ENCODE results near the gene OLFM1. TPM values are rescaled to one million over a fixed set of nuclear protein-coding genes. Genes with fewer than 3 reads are reported as not detected.

OLFM1 gene
- total RNA-seq, 1 experiment from 2014 or later, result 50.9 TPM

DNA sequence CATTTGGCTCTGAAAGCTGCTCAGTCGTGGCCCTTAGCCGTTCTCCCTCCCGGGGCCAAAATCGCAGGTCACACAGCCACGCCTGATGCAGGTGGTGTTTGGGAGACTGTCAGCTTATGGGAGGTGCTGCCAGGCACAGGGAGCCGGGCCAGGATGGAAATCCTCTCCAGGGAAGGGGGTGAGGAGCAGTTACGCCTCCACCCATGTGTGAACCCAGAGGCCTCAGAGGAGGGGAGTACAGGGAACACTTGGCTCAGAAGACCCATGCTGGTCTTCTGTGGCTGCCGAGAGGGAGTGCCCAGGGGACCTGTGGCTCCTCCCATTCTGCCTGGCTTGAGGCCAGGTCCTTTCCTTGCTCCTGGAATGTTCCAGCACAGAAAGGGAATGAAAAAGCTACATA, 3.6 kb upstream of the OLFM1 start:
- in situ Hi-C loops (cut with HindIII; ENCODE audit: low pct_unique_long_range_greater_than_20kb, low sequenced_read_pairs), result no loop called here
- no peak for DNase-seq (ENCODE audit: low read depth, low spot score)

DNA sequence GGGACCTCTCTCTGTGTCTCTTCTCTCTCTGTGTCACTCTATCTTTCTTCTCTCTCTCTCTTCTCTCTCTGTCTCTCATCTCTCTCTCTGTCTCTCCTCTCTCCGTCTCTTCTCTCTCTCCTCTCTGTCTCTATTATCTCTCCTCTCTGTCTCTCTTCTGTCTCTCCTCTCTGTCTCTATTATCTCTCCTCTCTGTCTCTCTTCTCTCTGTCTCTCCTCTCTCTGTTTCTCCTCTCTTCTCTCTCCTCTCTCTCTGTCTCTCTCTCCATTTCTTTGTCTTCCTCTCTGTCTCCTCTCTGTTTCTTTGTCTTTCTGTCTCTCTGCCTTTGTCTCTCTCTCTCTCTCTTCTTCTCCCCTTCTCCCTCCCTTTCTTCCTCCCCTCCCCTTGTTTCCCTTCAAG, 3.2 kb upstream of the OLFM1 start:
- in situ Hi-C loops (cut with HindIII; ENCODE audit: low pct_unique_long_range_greater_than_20kb, low sequenced_read_pairs), result no loop called here
- no peak for DNase-seq (ENCODE audit: low read depth, low spot score)

DNA sequence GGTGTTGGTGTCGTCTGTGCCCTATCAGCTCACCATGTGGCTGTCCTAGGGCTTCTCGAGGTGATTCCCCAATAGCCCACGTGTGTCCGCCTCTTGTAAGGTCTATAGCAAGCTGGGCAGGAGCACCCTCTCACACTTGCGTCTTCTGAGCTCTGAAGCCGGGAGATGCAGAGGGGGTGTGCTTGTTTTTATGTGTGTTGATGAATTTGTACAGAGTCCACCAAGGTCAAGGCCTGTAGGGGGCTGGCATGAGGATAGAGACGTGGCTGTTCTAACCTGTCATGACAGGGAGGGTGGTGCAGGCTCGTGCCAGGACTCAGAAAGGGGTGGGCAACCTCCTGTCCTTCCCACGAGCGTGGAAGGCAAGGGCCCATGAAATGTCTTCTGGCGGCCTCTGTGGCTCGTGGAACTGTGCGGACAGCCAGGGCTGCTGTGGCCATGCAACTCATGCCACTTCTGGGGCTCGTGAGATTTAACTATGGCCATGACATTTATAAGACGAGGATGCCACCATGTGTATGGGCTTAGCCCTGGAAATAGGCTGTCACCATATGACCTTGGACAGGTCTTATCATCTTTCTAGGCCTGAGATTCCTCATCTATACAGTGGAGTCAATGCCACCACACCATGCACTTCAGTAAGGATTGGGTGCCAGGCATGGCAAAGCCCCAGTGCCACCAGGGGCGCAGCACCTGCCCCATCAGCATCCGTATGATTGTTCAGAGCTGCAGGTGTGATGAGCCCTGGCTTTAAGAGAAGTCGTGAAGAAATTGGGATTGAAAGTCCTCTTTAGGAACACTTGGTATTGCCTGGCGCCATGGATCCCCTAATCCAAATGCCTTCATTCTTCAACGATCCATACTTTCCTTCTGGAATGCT, 2.3 kb upstream of the OLFM1 start:
- no peak for DNase-seq (ENCODE audit: low read depth, low spot score)
- in situ Hi-C loops (cut with HindIII; ENCODE audit: low pct_unique_long_range_greater_than_20kb, low sequenced_read_pairs), result no loop called here

DNA sequence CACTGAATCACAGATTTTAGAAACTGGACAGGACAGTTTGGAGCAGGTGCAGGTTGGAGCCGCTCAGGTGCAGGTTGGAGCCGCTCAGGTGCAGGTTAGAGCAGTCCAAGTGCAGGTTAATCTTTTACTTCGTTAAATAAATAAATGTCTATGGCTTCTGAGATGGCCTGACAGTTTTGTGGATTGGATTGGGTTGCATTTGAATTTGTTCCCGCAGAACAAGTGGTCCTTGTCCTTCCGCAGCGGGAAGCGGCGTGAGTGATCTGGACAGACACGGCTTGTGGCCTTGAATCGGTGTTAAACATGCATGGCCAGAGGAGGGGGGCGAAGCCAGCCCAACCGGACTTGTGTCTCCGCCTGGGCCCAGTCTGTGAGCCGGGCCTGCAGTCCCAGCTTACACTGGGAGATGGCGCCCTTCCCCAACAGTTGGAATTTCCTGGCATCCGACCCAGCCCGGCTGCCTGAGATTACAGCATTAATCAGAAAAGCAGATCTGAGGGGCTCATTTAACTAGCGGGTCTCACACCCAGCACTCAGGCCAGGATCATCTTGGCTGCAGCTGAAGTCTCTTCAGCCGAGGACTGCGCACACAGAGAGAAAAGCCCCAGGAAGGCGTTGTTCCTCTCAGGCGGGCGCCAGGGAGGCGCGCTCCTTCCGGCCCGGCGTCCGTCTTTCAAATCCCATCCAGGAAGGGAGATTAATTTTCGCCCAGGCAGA, 1.5 kb upstream of the OLFM1 start:
- peak; percentile 78 for DNase-seq (ENCODE audit: low read depth, low spot score)
- in situ Hi-C loops (cut with HindIII; ENCODE audit: low pct_unique_long_range_greater_than_20kb, low sequenced_read_pairs), result no loop called here

DNA sequence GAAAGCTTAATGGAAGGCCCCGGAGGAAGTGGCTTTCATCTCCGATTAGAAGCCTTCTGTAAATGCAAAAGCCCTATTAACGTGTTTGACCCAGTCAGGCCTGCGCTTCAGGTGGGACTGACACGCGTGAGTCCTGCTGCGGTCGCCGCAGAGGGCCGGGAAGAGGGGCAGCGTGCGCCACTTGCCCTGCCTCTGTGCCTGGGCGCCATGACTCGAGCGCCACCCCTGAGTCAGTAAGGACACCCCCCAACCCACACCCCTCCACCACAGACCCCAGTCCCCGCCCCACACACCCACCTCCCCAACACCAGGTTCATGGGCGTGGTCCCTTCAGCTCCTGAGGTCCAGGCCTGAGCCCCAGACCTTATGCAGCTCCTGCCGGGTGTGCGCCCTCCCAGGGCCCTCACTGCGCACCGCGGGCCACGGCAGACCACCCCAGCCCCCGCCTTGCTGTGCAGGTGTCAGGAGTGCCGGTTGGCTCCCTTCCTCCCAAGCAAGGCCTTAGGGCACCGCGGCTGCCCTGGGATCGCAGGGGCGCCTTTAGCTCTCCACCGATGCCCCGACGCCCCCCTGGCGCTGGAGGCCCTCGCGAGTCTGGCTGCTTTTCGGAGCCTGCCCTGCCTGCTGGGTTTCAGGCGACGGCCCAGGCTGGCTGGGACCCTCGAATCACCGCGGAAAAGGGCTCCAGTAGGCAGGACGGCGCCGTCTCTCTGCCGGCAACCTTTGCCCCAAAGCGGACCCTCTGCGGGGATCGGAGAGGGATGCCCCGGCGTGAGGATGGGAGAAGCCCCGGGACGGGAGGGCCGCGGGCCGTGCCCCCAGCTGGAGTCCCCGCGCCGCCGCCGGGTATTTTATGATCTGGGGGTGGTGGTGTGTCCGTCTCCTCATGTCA, 625 bp upstream of the OLFM1 start:
- DNase-seq (ENCODE audit: low read depth, low spot score), result no peak
- in situ Hi-C loops (cut with HindIII; ENCODE audit: low pct_unique_long_range_greater_than_20kb, low sequenced_read_pairs), result no loop called here

DNA sequence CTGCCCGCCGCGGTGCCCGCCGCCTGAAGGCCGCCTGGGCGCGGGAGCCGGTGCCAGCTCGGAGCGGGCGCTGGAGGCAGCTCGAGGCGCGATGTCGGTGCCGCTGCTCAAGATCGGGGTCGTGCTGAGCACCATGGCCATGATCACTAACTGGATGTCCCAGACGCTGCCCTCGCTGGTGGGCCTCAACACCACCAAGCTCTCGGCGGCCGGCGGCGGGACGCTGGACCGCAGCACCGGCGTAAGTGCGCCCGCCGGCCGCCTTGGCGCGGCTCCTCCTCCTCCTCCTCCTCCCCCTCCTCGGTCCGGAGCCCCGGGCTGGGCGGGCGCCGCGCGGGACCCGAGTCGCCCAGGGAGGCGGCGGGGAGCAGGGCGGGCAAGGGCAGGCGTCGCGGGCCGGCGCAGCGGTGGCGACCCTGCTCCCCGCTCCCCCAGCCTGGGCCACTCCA, 455 bp downstream of the OLFM1 start:
- no peak for DNase-seq (ENCODE audit: low read depth, low spot score)
- in situ Hi-C loops (cut with HindIII; ENCODE audit: low pct_unique_long_range_greater_than_20kb, low sequenced_read_pairs), result no loop called here

DNA sequence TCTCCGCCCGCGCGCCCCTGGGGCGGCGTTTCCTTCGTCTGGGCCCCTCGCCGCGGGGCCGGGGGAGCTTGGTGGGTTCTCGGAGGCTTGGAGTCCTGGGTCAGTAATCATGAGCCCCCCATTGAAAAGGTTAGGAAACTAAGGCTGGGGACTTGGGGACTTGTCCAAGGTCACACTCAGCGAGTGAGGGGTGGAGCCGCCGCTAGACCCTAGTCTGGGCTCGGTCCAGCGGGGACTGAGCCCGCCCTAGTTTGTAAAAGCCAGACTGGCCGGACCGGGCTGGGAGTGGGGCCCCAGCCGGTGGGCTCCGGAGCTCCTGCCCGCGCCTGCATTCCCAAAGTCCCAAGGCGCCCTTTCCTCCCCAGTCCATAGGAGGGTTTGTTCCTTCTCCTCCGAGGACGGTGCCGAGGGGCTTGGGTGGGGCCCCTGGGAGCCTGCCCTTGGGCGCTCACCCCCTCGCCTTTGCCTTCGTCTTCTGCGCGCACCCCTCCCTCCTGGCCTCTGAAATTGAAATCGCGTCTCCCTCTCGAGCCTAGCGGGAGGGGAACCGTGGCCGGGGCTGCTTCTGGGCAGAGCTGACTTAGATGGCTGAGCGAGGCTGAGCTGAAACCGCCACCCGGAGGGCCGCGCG, 995 bp downstream of the OLFM1 start:
- no peak for DNase-seq (ENCODE audit: low read depth, low spot score)
- in situ Hi-C loops (cut with HindIII; ENCODE audit: low pct_unique_long_range_greater_than_20kb, low sequenced_read_pairs), result no loop called here

DNA sequence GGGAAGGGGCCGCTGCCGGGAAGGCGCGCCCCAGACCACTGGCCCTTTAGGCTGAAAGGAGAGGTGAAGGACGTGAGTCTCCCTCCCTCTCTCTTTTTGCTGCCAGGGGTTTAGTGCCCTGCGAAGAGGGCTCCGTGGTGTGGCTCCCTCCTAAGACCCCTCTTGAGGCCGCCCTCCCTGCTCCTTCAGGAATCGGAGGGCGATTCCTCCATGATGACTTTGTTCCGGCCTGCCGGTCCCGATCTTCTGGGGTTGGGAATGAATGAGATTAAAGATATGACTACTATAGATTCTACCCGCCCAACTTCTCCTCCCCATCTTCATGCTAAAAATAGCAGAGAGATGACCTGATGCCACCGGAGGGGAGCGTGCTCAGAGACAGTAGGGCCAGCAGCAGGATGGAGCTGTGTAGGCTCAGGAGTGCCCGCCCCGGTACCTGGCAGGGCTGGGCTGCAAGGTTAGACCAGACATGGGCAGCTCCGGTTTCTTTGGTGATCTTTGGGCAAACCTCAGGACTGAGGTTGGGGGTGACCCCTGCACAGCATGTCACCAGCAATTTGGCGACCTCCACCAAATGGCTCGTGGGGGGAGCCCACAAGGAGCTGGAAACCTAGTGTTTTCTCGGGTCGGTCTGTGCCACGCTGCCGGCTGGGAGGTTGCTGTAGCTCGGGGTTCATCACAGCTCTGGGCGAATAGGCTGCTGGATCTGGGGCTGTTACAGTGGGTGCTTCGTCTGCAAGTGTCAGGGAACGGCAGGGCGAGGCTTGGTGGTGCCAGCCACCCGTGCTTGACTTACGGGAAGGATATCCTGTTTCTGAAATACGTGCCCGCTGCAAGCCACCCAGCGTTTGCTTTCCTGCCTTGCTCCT, 1.7 kb downstream of the OLFM1 start:
- in situ Hi-C loops (cut with HindIII; ENCODE audit: low pct_unique_long_range_greater_than_20kb, low sequenced_read_pairs), result no loop called here
- no peak for DNase-seq (ENCODE audit: low read depth, low spot score)

DNA sequence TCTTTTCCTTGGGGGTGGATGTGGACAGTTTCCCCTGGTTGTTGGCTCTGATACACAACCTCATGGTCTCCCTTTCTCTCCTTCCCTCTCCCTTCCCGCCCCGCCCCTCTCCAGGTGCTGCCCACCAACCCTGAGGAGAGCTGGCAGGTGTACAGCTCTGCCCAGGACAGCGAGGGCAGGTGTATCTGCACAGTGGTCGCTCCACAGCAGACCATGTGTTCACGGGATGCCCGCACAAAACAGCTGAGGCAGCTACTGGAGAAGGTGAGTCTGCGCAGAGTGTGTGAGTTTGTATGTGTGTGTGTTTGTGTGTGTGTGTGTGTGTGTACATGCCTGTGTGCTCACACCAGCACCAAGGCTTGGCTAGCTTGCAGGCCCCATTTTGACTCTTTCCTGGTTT, 2.6 kb downstream of the OLFM1 start:
- no peak for DNase-seq (ENCODE audit: low read depth, low spot score)
- in situ Hi-C loops (cut with HindIII; ENCODE audit: low pct_unique_long_range_greater_than_20kb, low sequenced_read_pairs), result loop anchor here (10.0 kb wide), 1 partner anchor 325 kb away; no protein-coding TSS in a partner anchor

DNA sequence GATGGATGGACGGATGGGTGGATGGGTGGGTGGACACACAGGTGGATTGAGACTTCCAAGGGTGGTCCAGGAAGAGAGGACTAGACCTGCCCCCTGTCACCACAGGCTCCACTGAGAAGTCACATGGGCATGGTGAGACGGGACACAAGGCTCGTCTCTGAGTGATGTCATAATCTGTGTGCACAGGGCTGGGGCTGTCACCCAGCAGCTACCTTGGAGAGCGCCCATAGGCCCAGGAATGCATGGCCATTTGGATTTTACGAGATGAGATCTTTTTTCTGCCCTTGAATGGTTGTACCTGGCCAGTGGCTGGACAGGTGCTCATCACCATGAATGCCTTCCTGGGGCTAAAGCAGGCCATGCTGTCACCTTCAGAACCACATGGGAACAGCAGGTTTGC, 3.1 kb downstream of the OLFM1 start:
- in situ Hi-C loops (cut with HindIII; ENCODE audit: low pct_unique_long_range_greater_than_20kb, low sequenced_read_pairs), result loop anchor here (10.0 kb wide), 1 partner anchor 324 kb away; no protein-coding TSS in a partner anchor
- no peak for DNase-seq (ENCODE audit: low read depth, low spot score)

DNA sequence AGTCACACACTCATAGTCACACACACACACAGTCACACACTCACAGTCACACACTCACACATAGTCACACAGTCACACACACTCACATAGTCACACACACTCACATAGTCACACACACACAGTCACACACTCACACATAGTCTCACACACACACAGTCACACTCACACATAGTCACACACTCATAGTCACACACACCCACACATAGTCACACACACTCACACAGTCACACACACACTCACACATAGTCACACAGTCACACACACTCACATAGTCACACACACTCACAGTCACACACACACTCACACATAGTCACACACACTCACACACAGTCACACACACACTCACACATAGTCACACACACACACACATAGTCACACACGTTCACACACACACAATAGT, 4.1 kb downstream of the OLFM1 start:
- in situ Hi-C loops (cut with HindIII; ENCODE audit: low pct_unique_long_range_greater_than_20kb, low sequenced_read_pairs), result loop anchor here (10.0 kb wide), 1 partner anchor 323 kb away; no protein-coding TSS in a partner anchor
- no peak for DNase-seq (ENCODE audit: low read depth, low spot score)

DNA sequence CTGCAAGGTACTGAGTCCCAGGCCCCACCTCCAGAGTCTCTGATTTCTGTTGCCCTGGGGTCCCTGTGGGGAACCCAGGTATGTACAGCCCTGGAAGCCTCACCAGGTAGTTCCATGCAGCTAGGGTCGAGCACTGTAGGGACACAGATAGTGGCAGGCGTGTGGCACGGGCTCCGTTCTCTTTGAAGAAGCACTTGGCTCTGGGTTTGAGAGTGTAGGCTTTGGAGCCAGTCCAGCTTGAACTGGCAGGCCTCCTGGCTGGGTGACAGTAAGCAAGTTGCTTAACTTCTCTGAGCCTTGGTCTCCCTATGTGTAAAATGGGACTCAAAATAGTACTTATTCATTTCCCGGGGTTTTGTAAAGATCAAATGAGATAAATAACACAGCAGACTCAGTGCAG, 5.6 kb downstream of the OLFM1 start:
- in situ Hi-C loops (cut with HindIII; ENCODE audit: low pct_unique_long_range_greater_than_20kb, low sequenced_read_pairs), result loop anchor here (10.0 kb wide), 1 partner anchor 322 kb away; no protein-coding TSS in a partner anchor

DNA sequence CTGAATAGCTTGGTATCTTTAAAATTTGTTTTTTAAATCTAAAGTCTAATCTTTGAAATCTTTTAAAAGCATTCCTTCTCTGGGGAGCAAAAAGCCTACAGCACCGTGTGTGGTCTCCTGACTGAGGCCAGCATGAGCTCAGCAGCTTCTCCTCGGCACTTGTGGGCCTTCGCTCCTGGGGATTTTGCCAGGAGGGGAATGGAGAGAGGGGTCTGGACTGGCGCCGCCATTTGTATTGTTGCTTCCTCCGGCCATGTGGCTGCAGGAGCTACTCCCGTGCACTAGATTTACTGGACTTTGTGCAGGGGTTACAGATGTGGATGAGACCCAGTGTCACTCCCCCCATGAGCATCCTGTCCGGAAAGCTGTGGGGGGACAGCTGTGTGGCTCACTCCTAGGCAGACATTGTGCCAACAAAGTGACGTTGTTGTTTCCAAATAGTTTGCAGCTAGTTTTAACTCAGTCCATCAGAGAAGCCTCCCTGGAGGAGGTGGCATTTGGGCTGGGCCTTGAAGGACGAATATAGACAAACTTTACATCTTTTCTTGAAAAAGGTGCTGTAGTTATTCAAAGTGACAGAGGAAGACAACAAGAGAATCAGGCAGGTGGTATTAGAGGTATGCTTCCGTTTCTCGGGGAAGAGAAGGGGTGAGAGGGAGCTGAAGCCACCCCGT, 6.6 kb downstream of the OLFM1 start:
- no peak for DNase-seq (ENCODE audit: low read depth, low spot score)
- in situ Hi-C loops (cut with HindIII; ENCODE audit: low pct_unique_long_range_greater_than_20kb, low sequenced_read_pairs), result loop anchor here (10.0 kb wide), 1 partner anchor 321 kb away; no protein-coding TSS in a partner anchor

More for the DNA sequence above, 5.6 kb downstream of the OLFM1 start:
- no peak for DNase-seq (ENCODE audit: low read depth, low spot score)

DNA sequence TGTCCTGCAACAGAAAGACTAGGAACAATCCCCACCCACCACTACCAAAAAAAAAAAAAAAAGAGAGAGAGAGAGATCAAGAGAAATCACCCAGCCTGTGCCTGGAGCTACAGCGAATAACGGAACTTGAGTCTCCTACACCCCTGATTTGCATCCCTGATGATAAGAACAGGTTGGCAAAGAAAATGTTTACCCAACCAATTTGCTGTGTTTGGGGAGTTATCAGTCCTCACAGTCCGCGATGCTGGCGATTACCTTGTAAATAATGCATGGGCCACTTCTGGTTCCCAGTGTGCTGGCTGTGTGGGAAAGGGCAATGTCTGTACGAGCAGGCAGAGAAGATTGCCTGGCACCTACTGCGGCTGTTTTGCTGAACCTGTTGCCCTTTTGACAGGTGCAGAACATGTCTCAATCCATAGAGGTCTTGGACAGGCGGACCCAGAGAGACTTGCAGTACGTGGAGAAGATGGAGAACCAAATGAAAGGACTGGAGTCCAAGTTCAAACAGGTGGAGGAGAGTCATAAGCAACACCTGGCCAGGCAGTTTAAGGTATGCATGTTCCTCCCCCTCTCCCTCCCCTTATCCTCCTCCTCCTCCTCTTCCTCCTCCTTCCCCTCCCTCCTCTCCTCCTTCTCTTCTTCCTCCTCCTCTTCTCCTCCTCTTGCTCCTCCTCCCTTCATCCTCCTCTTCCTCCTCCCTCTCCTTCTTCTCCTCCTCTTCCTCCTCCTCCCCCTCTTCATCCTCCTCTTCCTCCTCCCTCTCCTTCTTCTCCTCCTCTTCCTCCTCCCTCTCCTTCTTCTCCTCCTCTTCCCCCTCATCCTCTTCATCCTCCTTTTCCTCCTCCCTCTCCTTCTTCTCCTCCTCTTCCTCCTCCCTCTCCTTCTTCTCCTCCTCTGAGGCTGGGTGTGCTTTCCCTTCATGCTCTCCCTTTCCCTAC, 8.3 kb downstream of the OLFM1 start:
- in situ Hi-C loops (cut with HindIII; ENCODE audit: low pct_unique_long_range_greater_than_20kb, low sequenced_read_pairs), result loop anchor here (10.0 kb wide), 1 partner anchor 319 kb away; no protein-coding TSS in a partner anchor
- DNase-seq (ENCODE audit: low read depth, low spot score), result no peak

DNA sequence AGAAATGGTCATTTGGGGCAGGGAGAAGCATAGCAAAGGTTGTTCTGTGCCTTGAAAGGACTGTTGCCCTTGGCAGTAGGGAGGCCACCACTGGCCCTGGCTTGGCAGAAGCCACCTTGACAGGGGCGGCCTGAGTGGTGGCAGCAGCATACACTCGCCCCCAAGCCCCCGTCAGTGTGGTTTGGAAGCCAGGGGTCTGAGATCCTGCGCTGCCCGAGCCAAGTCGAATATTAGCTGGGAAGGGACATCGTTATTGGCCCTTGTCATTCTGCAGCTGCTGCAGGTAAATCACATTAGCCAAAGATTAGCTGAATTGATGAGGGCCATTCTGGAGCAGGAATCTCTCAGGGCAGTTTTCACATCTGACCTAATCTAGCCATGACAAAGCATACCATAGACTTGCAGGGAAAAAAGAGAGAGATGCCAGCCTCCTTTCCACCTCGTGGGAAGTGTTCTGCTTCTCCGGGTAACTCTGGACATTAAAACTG, 9.0 kb downstream of the OLFM1 start:
- in situ Hi-C loops (cut with HindIII; ENCODE audit: low pct_unique_long_range_greater_than_20kb, low sequenced_read_pairs), result loop anchor here (10.0 kb wide), 1 partner anchor 318 kb away; no protein-coding TSS in a partner anchor

More for the DNA sequence above, 9.0 kb downstream of the OLFM1 start:
- no peak for DNase-seq (ENCODE audit: low read depth, low spot score)
